ENCODE results near the gene BID.

- TF ChIP-seq CTCF (IDR thresholded peaks at IDR 0.05) (no peak), REST (IDR thresholded peaks at IDR 0.05; ENCODE audit: insufficient read depth in 1 of 2, low read depth in 2 of 2, low read length in 1 of 2) (no peak), POLR2AphosphoS5 (IDR thresholded peaks at IDR 0.05; ENCODE audit: low read depth, low read length) (no peak), TCF7L2 (IDR thresholded peaks at IDR 0.05; ENCODE audit: low read depth, low read length) (no peak), SIN3A (IDR thresholded peaks at IDR 0.05; ENCODE audit: borderline replicate concordance, insufficient read depth, low read depth, low read length) (no peak)
Observed at GRCh38 chr22:17719911-17720310, 54.4 kb downstream of the BID start.
